ENCODE measurements around the gene TMEM250. TPM values are rescaled to one million over a fixed set of nuclear protein-coding genes. Genes with fewer than 3 reads are reported as not detected.

The TMEM250 gene
- total and polyA plus RNA-seq, 9 of the 15 experiments (the other 6 are each of a cell fraction or from before 2014, with no cell fraction given): 0.32 to 44.6 (median 12.2) TPM

DNA sequence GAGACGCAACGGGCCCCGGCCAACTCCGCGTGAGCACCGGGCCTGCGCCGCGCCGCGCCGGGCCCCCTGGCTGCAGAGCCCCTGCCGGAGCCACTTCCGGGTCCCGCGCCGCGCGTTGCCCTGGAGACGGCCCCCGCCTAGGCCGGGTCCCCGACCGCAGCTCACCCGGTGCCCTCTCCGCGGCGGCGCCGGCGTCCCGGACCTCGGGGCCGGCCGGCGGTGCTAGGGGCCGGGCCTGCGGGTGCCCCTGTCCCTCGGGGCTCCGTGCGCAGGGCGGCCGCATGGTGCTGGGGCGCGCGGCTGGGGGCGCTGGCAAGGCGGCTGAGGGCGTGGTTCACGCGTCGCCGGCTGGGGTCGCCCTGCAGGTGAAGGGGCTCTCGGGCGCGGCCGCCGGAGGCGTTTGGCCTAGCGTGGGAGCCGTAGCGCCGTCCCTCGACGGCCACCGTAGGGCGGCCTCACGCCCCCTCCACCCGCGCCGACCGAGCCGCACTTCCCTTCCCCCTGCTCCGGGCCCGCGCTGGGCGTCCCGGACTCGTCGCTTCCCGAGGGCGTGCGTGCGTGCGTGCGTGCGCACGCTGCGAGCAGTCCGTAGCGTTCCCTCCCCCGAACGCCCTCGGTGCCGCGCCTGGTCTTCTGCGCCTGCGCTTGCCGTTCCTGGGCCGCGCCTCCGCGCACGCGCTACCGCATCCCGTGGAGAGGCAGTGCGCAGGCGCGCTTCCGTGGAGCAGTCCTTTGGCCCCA lies at the start of gene TMEM250 (continued):
- TF ChIP-seq, protein P1, sequence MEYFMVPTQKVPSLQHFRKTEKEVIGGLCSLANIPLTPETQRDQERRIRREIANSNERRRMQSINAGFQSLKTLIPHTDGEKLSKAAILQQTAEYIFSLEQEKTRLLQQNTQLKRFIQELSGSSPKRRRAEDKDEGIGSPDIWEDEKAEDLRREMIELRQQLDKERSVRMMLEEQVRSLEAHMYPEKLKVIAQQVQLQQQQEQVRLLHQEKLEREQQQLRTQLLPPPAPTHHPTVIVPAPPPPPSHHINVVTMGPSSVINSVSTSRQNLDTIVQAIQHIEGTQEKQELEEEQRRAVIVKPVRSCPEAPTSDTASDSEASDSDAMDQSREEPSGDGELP (CRISPR knock-in tag; IDR thresholded peaks at IDR 0.05; ENCODE audit: borderline replicate concordance): peak; percentile 66; the same call in 1 of the 2 replicates
- TF ChIP-seq ATF7 (IDR thresholded peaks at IDR 0.05): peak; percentile 82
- TF ChIP-seq ZNF589 (CRISPR knock-in tag; IDR thresholded peaks at IDR 0.05; ENCODE audit: low read depth): 0 out of 2 replicates have a peak, but pooled peaks have one; percentile 23
- TF ChIP-seq, protein P2, sequence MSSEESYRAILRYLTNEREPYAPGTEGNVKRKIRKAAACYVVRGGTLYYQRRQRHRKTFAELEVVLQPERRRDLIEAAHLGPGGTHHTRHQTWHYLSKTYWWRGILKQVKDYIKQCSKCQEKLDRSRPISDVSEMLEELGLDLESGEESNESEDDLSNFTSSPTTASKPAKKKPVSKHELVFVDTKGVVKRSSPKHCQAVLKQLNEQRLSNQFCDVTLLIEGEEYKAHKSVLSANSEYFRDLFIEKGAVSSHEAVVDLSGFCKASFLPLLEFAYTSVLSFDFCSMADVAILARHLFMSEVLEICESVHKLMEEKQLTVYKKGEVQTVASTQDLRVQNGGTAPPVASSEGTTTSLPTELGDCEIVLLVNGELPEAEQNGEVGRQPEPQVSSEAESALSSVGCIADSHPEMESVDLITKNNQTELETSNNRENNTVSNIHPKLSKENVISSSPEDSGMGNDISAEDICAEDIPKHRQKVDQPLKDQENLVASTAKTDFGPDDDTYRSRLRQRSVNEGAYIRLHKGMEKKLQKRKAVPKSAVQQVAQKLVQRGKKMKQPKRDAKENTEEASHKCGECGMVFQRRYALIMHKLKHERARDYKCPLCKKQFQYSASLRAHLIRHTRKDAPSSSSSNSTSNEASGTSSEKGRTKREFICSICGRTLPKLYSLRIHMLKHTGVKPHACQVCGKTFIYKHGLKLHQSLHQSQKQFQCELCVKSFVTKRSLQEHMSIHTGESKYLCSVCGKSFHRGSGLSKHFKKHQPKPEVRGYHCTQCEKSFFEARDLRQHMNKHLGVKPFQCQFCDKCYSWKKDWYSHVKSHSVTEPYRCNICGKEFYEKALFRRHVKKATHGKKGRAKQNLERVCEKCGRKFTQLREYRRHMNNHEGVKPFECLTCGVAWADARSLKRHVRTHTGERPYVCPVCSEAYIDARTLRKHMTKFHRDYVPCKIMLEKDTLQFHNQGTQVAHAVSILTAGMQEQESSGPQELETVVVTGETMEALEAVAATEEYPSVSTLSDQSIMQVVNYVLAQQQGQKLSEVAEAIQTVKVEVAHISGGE (CRISPR knock-in tag; IDR thresholded peaks at IDR 0.05): peak in 2 of 3 experiments; percentile 32 to 78; a peak in 3 of 6 replicates
- TF ChIP-seq POLR2AphosphoS5 (IDR thresholded peaks at IDR 0.05; ENCODE audit: control insufficient read depth, insufficient read depth, low read depth, low read length): peak; percentile 47
- TF ChIP-seq U2AF1 (optimal IDR thresholded peaks at IDR 0.05; ENCODE audit: low read depth, low read length): no peak
- TF ChIP-seq WHSC1 (IDR thresholded peaks at IDR 0.05; ENCODE audit: low read length): no peak
- TF ChIP-seq CBX1 (IDR thresholded peaks at IDR 0.05; ENCODE audit: low read depth): no peak; the same call in none of the 2 replicates
- TF ChIP-seq ILF3 (IDR thresholded peaks at IDR 0.05; ENCODE audit: borderline replicate concordance): peak; percentile 49; the same call in 1 of the 2 replicates
- TF ChIP-seq ZKSCAN1 (IDR thresholded peaks at IDR 0.05; ENCODE audit: low read depth, low read length): peak; percentile 56; the same call in 1 of the 2 replicates
- TF ChIP-seq DMBX1 (CRISPR knock-in tag; IDR thresholded peaks at IDR 0.05; ENCODE audit: borderline replicate concordance): peak; percentile 36; the same call in 1 of the 2 replicates
- peak; percentile 25 for TF ChIP-seq SMAD1 (IDR thresholded peaks at IDR 0.05; ENCODE audit: low read depth, low read length, partially characterized antibody)
- no peak for TF ChIP-seq ZC3H8 (IDR thresholded peaks at IDR 0.05)
- TF ChIP-seq RB1 (IDR thresholded peaks at IDR 0.05; ENCODE audit: low read depth): peak; percentile 80
